AG04450 (cell line): ENCODE measurements around the gene MAGI2. TPM values are rescaled to one million over a fixed set of nuclear protein-coding genes. Genes with fewer than 3 reads are reported as not detected.

Experiments
- CTCF ChIA-PET: fragments of 300-600, 350-600 bp; formaldehyde crosslinking; extraction: SDS; loops from one replicate; lab custom pipeline; 2022; ENCODE audit warnings: antibody characterized with exemption, inconsistent platforms; lab: Charles Lee
- POLR2A ChIA-PET: fragments of 350-600 bp; formaldehyde crosslinking; extraction: SDS; loops from one replicate; lab custom pipeline; 2021; ENCODE audit warnings: antibody characterized with exemption, inconsistent platforms; lab: Yijun Ruan, JAX
- DNase-seq: peaks from one replicate; pipeline ENCODE4 v3.0.0-alpha.2; 2011; ENCODE audit warnings: low read depth, low spot score
- H3K27ac ChIP-seq: one replicate; pipeline ENCODE4 v1.5.1; 2012; ENCODE audit warnings: low read depth, low read length, control low read depth
- H3K27me3 ChIP-seq: one replicate; pipeline ENCODE4 v1.6.0; 2012; ENCODE audit warnings: low read length; ENCODE audit not compliant: control insufficient read depth, insufficient read depth
- H3K4me3 ChIP-seq: 2 replicates; pipeline ENCODE4 v1.5.1; 2011; ENCODE audit warnings: mild to moderate bottlenecking, low read depth, low read length, control low read depth
- H3K9me3 ChIP-seq: 2 replicates; pipeline ENCODE4 v1.5.1; 2012; ENCODE audit warnings: low read length; ENCODE audit not compliant: control insufficient read depth, insufficient read depth
- polyA plus RNA-seq: library from polyadenylated mRNA; depleted of rRNA; stranded (reverse); fragments of >200 nt; gene quantifications from 2 replicates; pipeline ENCODE4 v1.2.3, GENCODE V29; 2011
- TF ChIP-seq, protein P1 (sequence below): IDR thresholded peaks from 2 replicates; pipeline ENCODE4 v1.5.1; 2011; ENCODE audit warnings: low read depth, low read length, control low read depth, inconsistent platforms

Gene MAGI2
- polyA plus RNA-seq, 1 experiment: 2.3 TPM

DNA sequence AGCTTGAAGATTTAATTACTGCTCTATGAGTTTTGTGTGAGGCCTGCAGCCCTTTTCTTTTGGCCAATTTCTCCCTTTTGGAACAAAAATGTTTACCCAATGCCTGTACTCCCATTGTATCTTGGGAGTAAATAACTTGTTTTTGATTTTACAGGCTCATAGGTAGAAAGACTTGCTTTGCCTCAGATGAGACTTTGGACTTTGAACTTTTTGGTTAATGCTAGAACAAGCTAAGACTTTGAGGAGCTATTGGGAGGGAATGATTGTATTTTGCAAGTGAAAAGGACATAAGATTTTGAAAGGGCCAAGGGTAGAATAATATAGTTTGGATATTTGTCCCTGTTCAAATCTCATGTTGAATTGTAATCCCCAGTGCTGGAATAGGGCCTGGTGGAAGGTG lies 152.0 kb downstream of the MAGI2 start:
- TF ChIP-seq, protein P1, sequence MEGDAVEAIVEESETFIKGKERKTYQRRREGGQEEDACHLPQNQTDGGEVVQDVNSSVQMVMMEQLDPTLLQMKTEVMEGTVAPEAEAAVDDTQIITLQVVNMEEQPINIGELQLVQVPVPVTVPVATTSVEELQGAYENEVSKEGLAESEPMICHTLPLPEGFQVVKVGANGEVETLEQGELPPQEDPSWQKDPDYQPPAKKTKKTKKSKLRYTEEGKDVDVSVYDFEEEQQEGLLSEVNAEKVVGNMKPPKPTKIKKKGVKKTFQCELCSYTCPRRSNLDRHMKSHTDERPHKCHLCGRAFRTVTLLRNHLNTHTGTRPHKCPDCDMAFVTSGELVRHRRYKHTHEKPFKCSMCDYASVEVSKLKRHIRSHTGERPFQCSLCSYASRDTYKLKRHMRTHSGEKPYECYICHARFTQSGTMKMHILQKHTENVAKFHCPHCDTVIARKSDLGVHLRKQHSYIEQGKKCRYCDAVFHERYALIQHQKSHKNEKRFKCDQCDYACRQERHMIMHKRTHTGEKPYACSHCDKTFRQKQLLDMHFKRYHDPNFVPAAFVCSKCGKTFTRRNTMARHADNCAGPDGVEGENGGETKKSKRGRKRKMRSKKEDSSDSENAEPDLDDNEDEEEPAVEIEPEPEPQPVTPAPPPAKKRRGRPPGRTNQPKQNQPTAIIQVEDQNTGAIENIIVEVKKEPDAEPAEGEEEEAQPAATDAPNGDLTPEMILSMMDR: no peak
- H3K4me3 ChIP-seq: no peak overlapping the region
- no peaks in the 10 kb centered on the region; the same call in 1 of the 2 replicates for H3K9me3 ChIP-seq
- no peak overlapping the region for H3K27ac ChIP-seq
- DNase-seq: no peak
- no peaks in the 10 kb centered on the region for H3K27me3 ChIP-seq
- ChIA-PET CTCF (interaction anchor here (1.4 to 2.3 kb wide), 2 partner anchors 8 to 29 kb away, joined by 4 to 5 read pairs; no protein-coding TSS in a partner anchor), POLR2A (no interaction called here)

DNA sequence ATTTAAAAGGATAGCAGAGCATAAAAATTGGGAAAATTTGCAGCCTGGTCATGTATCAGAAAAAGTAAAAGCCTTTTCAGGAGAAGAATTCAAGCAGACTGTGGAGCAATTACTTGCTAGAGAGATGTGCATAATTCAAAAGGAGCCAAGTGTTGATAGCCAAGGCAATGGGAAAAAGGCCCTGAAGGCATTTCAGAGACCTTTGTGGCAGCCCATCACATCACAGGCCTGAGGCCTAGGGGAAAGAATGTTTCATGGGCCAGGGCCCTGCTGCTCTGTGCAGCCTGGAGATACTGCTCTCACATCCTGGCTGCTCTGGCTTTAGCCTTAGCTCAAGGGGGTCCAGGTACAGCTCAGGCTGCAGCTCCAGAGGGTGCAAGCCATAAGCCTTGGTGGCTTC lies 152.9 kb downstream of the MAGI2 start:
- Histone ChIP-seq H3K27ac (no peak overlapping the region), H3K9me3 (no peaks in the 10 kb centered on the region; the same call in 1 of the 2 replicates), H3K4me3 (no peak overlapping the region), H3K27me3 (no peaks in the 10 kb centered on the region)
- no peak for DNase-seq
- ChIA-PET POLR2A (no interaction called here), CTCF (no interaction called here)
- TF ChIP-seq, protein P1: no peak

DNA sequence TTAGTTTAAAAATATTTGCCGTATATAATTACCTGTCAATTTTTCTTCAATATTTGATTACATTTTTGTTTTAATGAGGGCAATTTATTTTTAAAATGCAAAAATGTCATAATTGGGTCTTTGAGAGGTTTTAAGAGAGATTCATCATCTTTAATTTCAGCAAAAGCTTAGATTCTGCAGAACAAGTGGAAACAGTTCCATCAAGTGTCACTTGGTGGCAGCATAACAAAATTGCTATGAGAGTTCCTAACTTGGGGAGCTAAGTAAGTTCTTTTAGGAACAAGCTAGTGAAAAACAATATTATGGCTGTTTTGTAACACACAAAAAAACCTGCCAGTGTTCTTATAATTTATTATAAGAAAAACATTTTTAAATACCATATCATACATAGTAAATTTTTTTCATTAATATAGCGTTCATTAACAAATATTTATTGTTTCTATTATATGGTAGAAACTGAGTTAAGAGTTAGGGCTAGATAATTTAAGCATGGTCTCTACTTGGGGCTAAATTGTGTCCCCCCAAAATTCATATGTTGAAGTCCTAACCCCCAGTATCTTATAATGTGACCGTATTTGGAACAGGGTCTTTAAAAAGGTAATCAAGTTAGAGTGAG lies 155.2 kb downstream of the MAGI2 start:
- Histone ChIP-seq H3K4me3 (no peak overlapping the region), H3K9me3 (peaks cover 2% of the 10 kb centered on the region), H3K27me3 (no peaks in the 10 kb centered on the region), H3K27ac (no peak overlapping the region)
- POLR2A ChIA-PET: no interaction called here
- DNase-seq: peak; percentile 45
- CTCF ChIA-PET: interaction anchor here (0.6 to 2.4 kb wide), 52 partner anchors 9 to 764 kb away, joined by 3 to 50 read pairs (median 4); partner anchors contain the start of gene MAGI2
- TF ChIP-seq, protein P1: peak; percentile 82

GRCh38 chr7:79296553-79297320 lies 156.7 kb downstream of the MAGI2 start:
- Histone ChIP-seq H3K9me3 (peaks cover 2% of the 10 kb centered on the region), H3K4me3 (no peak overlapping the region), H3K27ac (no peak overlapping the region), H3K27me3 (no peaks in the 10 kb centered on the region)
- ChIA-PET CTCF (interaction anchor here (0.5 to 2.4 kb wide), 12 partner anchors 8 to 751 kb away, joined by 3 to 50 read pairs (median 7); no protein-coding TSS in a partner anchor), POLR2A (interaction anchor here (0.6 kb wide), 1 partner anchor 127 kb away, joined by 4 read pairs; no protein-coding TSS in a partner anchor)
- TF ChIP-seq, protein P1: no peak
- DNase-seq: no peak
